Erythroblast (primary cell): ENCODE data around the gene GPRC5C.
"Not testable (repeated sequence)": the region's sequence is repeated elsewhere in the genome, so short reads cannot be mapped to it uniquely, and the experiment has no call there.

Experiments
- DNase-seq, 2 experiments: peaks; one replicate each; lab custom pipeline; 2025; lab: John Stamatoyannopoulos, UW
- GATA1 ChIP-seq: IDR thresholded peaks from 2 replicates; pipeline ENCODE4 v1.6.1; 2011; ENCODE audit warnings: low read depth, mild to moderate bottlenecking, control low read depth, low read length, moderate library complexity
- POLR2A ChIP-seq: IDR thresholded peaks from 2 replicates; pipeline ENCODE4 v1.6.1; 2011; ENCODE audit warnings: mild to moderate bottlenecking, low read length

Gene GPRC5C

GRCh38 chr17:74394275-74394950 lies 37.5 kb upstream of the GPRC5C start:
- TF ChIP-seq GATA1 (no peak), POLR2A (no peak)
- DNase-seq = no peak

- no peak for TF ChIP-seq GATA1
- no peak for TF ChIP-seq POLR2A
- no peak for DNase-seq
These were observed 36.9 kb upstream of the GPRC5C start for GRCh38 chr17:74394977-74395376.

DNA sequence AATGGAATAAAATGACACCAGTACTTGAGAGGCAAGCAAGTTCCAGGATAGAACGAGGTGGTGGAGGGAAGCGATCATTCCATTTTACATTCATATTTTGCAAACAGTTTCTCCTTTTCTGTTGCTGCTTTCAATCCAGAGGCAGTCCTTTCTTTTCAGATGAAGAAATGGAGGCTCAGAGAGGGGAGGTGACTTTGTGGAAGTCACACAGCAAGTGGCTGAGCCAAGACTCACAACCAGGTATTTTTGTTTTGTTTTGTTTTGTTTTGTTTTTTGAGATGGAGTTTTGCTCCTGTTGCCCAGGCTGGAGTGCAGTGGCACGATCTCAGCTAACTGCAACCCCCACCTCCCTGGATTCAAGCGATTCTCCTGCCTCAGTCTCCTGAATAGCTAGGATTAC lies 35.3 kb upstream of the GPRC5C start:
- TF ChIP-seq GATA1 = no peak
- TF ChIP-seq POLR2A = no peak
- no peak for DNase-seq

DNA sequence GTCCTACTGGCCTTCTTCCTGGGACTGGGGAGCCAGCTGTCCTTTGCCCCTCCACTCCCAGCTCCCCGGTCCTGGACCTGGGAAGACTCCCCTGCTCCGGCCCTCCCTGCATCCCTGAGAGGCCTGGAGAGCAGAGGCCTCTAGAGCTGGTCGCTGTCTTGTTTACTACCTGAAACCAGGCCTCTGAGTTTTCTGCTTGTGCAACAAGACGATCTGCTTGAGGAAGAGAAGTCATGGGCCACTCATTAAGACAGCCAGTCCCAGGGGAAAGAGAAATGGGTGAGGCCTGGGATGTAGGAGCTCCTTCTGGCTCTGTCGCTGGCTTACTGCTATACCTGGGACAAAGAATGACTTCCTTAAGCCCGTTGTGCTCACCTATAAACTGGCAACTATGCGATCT lies 29.8 kb upstream of the GPRC5C start:
- TF ChIP-seq GATA1 = no peak
- TF ChIP-seq POLR2A = no peak

DNA sequence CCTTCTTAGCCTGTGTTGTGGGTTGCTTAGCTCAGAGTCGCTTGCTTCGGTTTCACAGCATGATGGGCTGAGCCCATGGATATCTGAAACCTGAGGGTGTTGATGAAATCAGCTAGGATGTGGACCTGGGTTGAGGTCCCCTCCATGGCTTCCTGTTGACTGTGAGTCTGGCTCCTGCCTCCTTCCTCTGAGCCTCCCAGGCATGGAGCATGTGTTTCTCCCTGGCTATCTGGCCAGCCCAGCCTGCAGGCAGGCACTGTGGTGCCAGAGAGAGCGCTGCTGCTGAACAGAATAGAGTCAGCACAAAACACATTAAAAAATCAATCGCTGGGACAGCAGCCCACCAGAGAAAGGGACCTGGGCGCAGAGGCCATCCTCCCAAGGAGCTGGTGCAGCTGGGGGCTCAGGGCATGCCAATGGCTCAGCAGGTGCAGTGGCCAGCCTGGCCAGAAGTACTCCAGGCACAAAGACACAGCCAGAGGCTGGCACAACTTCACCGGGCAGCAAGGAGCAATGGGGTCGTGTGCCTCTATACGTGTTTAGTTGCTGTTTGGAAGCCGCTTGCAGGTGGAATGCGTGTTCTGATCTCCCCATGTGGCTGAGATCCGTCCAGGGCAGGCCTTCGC lies 28.3 kb upstream of the GPRC5C start:
- TF ChIP-seq GATA1 (no peak), POLR2A (no peak)
- no peak for DNase-seq

More for the DNA sequence above, 29.8 kb upstream of the GPRC5C start:
- DNase-seq = no peak

DNA sequence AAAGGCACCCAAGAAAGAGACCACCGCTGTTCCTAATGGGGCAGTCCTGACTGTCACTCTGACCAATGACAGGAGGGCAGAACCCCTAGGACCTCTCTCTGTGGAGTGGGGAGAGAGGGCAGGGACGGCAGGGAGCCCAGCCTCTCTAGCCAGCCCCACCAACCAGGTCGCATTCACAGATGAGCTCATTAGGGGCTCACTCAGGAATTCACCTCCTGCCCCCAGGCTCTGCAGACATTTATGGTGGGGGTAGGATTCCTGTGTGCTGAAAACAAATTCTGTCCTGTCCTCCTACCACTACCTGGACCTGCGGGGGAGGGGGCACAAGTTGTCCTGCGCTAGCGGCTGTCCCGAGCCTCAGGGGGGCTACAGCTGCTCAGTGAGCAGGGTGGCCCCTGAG lies 27.7 kb upstream of the GPRC5C start:
- TF ChIP-seq GATA1 = no peak
- TF ChIP-seq POLR2A = no peak
- DNase-seq = no peak

- no peak for TF ChIP-seq POLR2A
- TF ChIP-seq GATA1 = no peak
- no peak for DNase-seq
These were observed 27.1 kb upstream of the GPRC5C start for GRCh38 chr17:74404789-74405188.

DNA sequence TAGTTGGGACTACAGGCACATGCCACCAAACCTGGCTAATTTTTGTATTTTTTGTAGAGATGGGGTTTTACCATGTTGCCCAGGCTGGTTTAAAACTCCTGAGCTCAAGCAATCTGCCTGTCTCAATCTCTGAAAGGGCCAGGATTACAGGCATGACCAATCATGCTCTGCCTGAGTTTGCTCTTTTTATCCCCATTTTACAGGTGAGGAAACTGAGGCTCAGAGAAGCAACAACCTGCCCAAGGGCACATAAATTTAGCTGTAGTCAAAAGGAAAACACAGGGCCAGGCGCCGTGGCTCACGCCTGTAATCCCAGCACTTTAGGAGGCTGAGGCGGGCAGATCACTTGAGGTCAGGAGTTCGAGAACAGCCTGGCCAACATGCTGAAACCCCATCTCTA lies 26.6 kb upstream of the GPRC5C start:
- DNase-seq = not testable (repeated sequence)

GRCh38 chr17:74407384-74407783 lies 24.5 kb upstream of the GPRC5C start:
- DNase-seq = no peak
- no peak for TF ChIP-seq POLR2A
- no peak for TF ChIP-seq GATA1

DNA sequence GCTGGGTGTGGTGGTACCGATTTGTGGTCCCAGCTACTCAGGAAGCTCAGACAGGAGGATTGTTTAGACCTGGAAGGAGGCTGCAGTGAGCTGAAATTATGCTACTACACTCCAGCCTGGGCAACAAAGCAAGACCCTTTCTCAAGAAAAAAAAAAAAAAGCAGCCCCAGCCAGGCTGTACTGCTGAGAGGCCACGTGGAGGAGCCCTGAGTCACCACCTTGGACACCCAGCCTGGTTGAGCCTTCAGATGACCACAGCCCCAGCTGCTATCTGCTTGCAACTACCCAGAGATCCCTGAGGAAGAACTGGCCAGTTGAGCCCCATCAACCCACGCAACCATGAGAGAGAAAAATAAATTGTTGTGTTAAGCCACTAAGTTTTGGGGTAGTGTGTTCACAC lies 23.6 kb upstream of the GPRC5C start:
- TF ChIP-seq POLR2A (no peak), GATA1 (no peak)
- no peak for DNase-seq

- TF ChIP-seq GATA1 = no peak
- TF ChIP-seq POLR2A = no peak
- DNase-seq = no peak
These were observed 23.1 kb upstream of the GPRC5C start for GRCh38 chr17:74408815-74409214.

GRCh38 chr17:74410001-74410443 lies 21.9 kb upstream of the GPRC5C start:
- no peak for DNase-seq
- TF ChIP-seq POLR2A = no peak
- no peak for TF ChIP-seq GATA1

- DNase-seq = no peak
These were observed 19.3 kb upstream of the GPRC5C start for GRCh38 chr17:74412581-74412980.

GRCh38 chr17:74413491-74413890 lies 18.4 kb upstream of the GPRC5C start:
- no peak for DNase-seq
- TF ChIP-seq GATA1 = no peak
- no peak for TF ChIP-seq POLR2A

More at GRCh38 chr17:74412581-74412980, 19.3 kb upstream of the GPRC5C start:
- no peak for TF ChIP-seq GATA1
- TF ChIP-seq POLR2A = no peak

- no peak for TF ChIP-seq GATA1
- no peak for TF ChIP-seq POLR2A
- no peak for DNase-seq
These were observed 17.4 kb upstream of the GPRC5C start for GRCh38 chr17:74414510-74414909.
